SU-DHL-6 (cell line): ENCODE results near the gene XYLT1.

Experiments
- CTCF ChIP-seq: fragments of 200-600 bp; sonication (generic); IDR thresholded peaks from one replicate; pipeline ENCODE4 v1.5.1; 2017; ENCODE audit warnings: antibody characterized with exemption, mild to moderate bottlenecking, low read length, moderate library complexity; ENCODE audit not compliant: insufficient read depth, poor library complexity, severe bottlenecking
- EZH2phosphoT487 ChIP-seq: fragments of 200-600 bp; sonication (generic), shearing (Covaris generic); conservative IDR thresholded peaks from 2 replicates; pipeline ENCODE4 v1.6.1; 2018; ENCODE audit warnings: mild to moderate bottlenecking, antibody characterized with exemption, low read length, moderate library complexity, mixed read lengths

- no peak for TF ChIP-seq CTCF
- TF ChIP-seq EZH2phosphoT487 = no peak
Measured at GRCh38 chr16:17098685-17099084, 372.1 kb downstream of the XYLT1 start.
